ENCODE data around the gene KCNN3.

- TF ChIP-seq CTCF (IDR thresholded peaks at IDR 0.05): no peak
- TF ChIP-seq POLR2AphosphoS5 (IDR thresholded peaks at IDR 0.05): no peak
Observed at GRCh38 chr1:154843636-154844296, 26.3 kb downstream of the KCNN3 start.
